Panc1 (cell line): ENCODE measurements around the gene GFPT1. TPM values are rescaled to one million over a fixed set of nuclear protein-coding genes. Genes with fewer than 3 reads are reported as not detected.
A peak's percentile ranks its signal among the peaks of the same experiment; 100 is the strongest.

Source experiments
- ATAC-seq: fragments of 200-7000 bp; cut with Tn5 transposase; 2 replicates; pipeline ENCODE4 v1.9.1; 2020; ENCODE audit warnings: mild to moderate bottlenecking, moderate library complexity
- BruUV-seq: library from RNA; stranded (reverse); fragments of 400-500 nt; replicated peaks from 2 replicates; lab custom pipeline; 2021; lab: Mats Ljungman, UMichigan
- CTCF ChIA-PET: fragments of 300-600 bp; sonication (Branson Sonifier 250); formaldehyde crosslinking; loops from one replicate; lab custom pipeline; 2022; ENCODE audit warnings: antibody characterized with exemption; lab: Charles Lee
- POLR2A ChIA-PET: fragments of 300-600 bp; sonication (Branson Sonifier 250); formaldehyde crosslinking; loops from one replicate; lab custom pipeline; 2022; ENCODE audit warnings: antibody characterized with exemption; lab: Charles Lee
- DNase-seq: peaks from one replicate; pipeline ENCODE4 v3.0.0-alpha.2; 2010; ENCODE audit warnings: low read depth, low spot score
- H3K27ac ChIP-seq: 2 replicates; pipeline ENCODE4 v1.5.1; 2011; ENCODE audit warnings: mild to moderate bottlenecking, low read length, inconsistent platforms
- H3K27me3 ChIP-seq: fragments of 200-500 bp; sonication (Bioruptor generic); 2 replicates; pipeline ENCODE4 v1.6.0; 2014; ENCODE audit warnings: low read length, inconsistent platforms; ENCODE audit not compliant: control insufficient read depth, insufficient read depth
- H3K36me3 ChIP-seq: fragments of 200-500 bp; sonication (Bioruptor generic); 2 replicates; pipeline ENCODE4 v1.5.1; 2014; ENCODE audit warnings: inconsistent platforms, mild to moderate bottlenecking, low read length, moderate library complexity; ENCODE audit not compliant: control insufficient read depth, insufficient read depth
- H3K4me1 ChIP-seq: 2 replicates; pipeline ENCODE4 v1.5.1; 2011; ENCODE audit warnings: inconsistent platforms, mild to moderate bottlenecking, low read length, moderate library complexity; ENCODE audit not compliant: control insufficient read depth, insufficient read depth
- H3K4me3 ChIP-seq, 2 experiments: 2 replicates each; pipeline ENCODE4 v1.5.1; 2011 to 2012; ENCODE audit warnings: low read depth in 2 of 2, low read length in 2 of 2, mild to moderate bottlenecking in 2 of 2, inconsistent platforms in 1 of 2, moderate library complexity in 1 of 2
- H3K9me3 ChIP-seq: fragments of 200-500 bp; sonication (Bioruptor generic); 2 replicates; pipeline ENCODE4 v1.5.1; 2014; ENCODE audit warnings: low read depth, mild to moderate bottlenecking, inconsistent platforms, low read length, moderate library complexity; ENCODE audit not compliant: control insufficient read depth, insufficient read depth
- CTCF ChIP-seq: fragments of 450-650 bp; IDR thresholded peaks from 2 replicates; pipeline ENCODE4 v1.5.1; 2017; ENCODE audit warnings: mild to moderate bottlenecking
- POLR2AphosphoS5 ChIP-seq: IDR thresholded peaks from 2 replicates; pipeline ENCODE4 v1.6.1; 2012; ENCODE audit warnings: mild to moderate bottlenecking, low read depth, low read length, moderate library complexity
- REST ChIP-seq, 2 experiments: IDR thresholded peaks; 2 replicates each; pipeline ENCODE4 v1.6.1; 2011 to 2012; ENCODE audit warnings: low read depth in 2 of 2, control low read depth in 1 of 2, low read length in 1 of 2, mild to moderate bottlenecking in 1 of 2, moderate library complexity in 1 of 2; ENCODE audit not compliant: insufficient read depth in 1 of 2
- SIN3A ChIP-seq: IDR thresholded peaks from 2 replicates; pipeline ENCODE4 v1.6.1; 2012; ENCODE audit warnings: low read depth, mild to moderate bottlenecking, low read length, moderate library complexity, borderline replicate concordance; ENCODE audit not compliant: insufficient read depth
- TCF7L2 ChIP-seq: IDR thresholded peaks from 2 replicates; pipeline ENCODE4 v1.6.1; 2011; ENCODE audit warnings: mild to moderate bottlenecking, low read depth, low read length, inconsistent platforms
- in situ Hi-C: cut with HindIII; loops from 2 replicates; pipeline ENCODE4 v1.10.0; 2016; ENCODE audit warnings: low sequenced_read_pairs, low pct_unique_long_range_greater_than_20kb
- intact Hi-C: fragments of 100-400 bp; cut with micrococcal nuclease; formaldehyde crosslinking; loops from one replicate; pipeline ENCODE4 v1.10.0; 2022; ENCODE audit not compliant: unreplicated experiment
- total RNA-seq: library from RNA; stranded (reverse); gene quantifications from one replicate; pipeline ENCODE4 v1.2.1, GENCODE V29; 2021; ENCODE audit not compliant: unreplicated experiment

Gene GFPT1
- total RNA-seq, 1 experiment from 2014 or later = 53.0 TPM

- no peak for DNase-seq
- ChIA-PET CTCF (interaction anchor here (0.7 kb wide), 1 partner anchor 925 kb away, joined by 3 read pairs; no protein-coding TSS in a partner anchor), POLR2A (interaction anchor here (0.6 kb wide), 1 partner anchor 1613 kb away, joined by 3 read pairs; no protein-coding TSS in a partner anchor)
- intact Hi-C loops (no loop called here), in situ Hi-C loops (no loop called here)
- Histone ChIP-seq H3K4me1 (peaks cover 10% of the 10 kb centered on the region), H3K36me3 (no peaks in the 10 kb centered on the region), H3K27me3 (no peaks in the 10 kb centered on the region), H3K9me3 (no peaks in the 10 kb centered on the region), H3K27ac (peak overlapping the region; percentile 87), H3K4me3 (peak overlapping the region; percentile 53 to 94)
- BruUV-seq = TSS peak; percentile 97
- TF ChIP-seq POLR2AphosphoS5 (0 out of 2 replicates have a peak, but pooled peaks have one; percentile 8), CTCF (no peak)
- peak; percentile 3; the same call in 1 of the 2 replicates for ATAC-seq
Observed at GRCh38 chr2:69387770-69388481, 899 bp upstream of the GFPT1 start.

GRCh38 chr2:69386360-69386759, 667 bp downstream of the GFPT1 start:
- H3K4me1 ChIP-seq = peaks cover 10% of the 10 kb centered on the region
- TSS peak; percentile 80 for BruUV-seq
- H3K27me3 ChIP-seq = no peaks in the 10 kb centered on the region
- ChIA-PET CTCF (no interaction called here), POLR2A (no interaction called here)
- intact Hi-C loops (no loop called here), in situ Hi-C loops (no loop called here)
- TF ChIP-seq SIN3A = no peak
- no peak for TF ChIP-seq REST (IDR thresholded peaks at IDR 0.05; ENCODE audit: insufficient read depth in 1 of 2, low read depth in 2 of 2, low read length in 1 of 2)
- TF ChIP-seq POLR2AphosphoS5 = no peak
- no peak for TF ChIP-seq TCF7L2
- no peak for TF ChIP-seq CTCF
- H3K27ac ChIP-seq = peak overlapping the region; percentile 94
- ATAC-seq (no peak), DNase-seq (no peak)
- H3K9me3 ChIP-seq = no peaks in the 10 kb centered on the region
- no peaks in the 10 kb centered on the region for H3K36me3 ChIP-seq
- peak overlapping the region; percentile 53 to 94 for H3K4me3 ChIP-seq
